ENCODE data around the gene HIVEP3. TPM values are rescaled to one million over a fixed set of nuclear protein-coding genes. Genes with fewer than 3 reads are reported as not detected.

The HIVEP3 gene
- total and polyA plus RNA-seq, 2 of the 13 experiments (the other 11 are each of a cell fraction or from before 2014, with no cell fraction given): 0.05 TPM; not detected in 1

- BruUV-seq (replicated peaks): no TSS peak
- CTCF ChIA-PET (ENCODE audit: low intra/inter-chr PET ratio, low total read pairs): no interaction called here
- Histone ChIP-seq H3K4me1 (ENCODE audit: insufficient read depth, low read length) (no peaks in the 10 kb centered on the region), H3K36me3 (replicated peaks in 1 of 2; ENCODE audit: control insufficient read depth in 1 of 2, insufficient read depth in 2 of 2, low read length in 2 of 2) (no peaks in the 10 kb centered on the region), H3K27me3 (ENCODE audit: control insufficient read depth in 1 of 2, insufficient read depth in 2 of 2, low read length in 2 of 2) (peaks cover 2 to 19% of the 10 kb centered on the region in 2 experiments; a peak in 3 of 5 replicates), H3K9me3 (ENCODE audit: low read length) (no peaks in the 10 kb centered on the region), H3K79me2 (ENCODE audit: insufficient read depth, low read length) (no peaks in the 10 kb centered on the region), H4K20me1 (ENCODE audit: insufficient read depth, low read length) (no peaks in the 10 kb centered on the region), H3K27ac (ENCODE audit: extremely low read length, insufficient read depth, low read length) (no peak overlapping the region), H3K4me2 (ENCODE audit: low read depth, low read length) (no peak overlapping the region), H2AFZ (ENCODE audit: low read length) (no peak overlapping the region), H3K9ac (ENCODE audit: insufficient read depth, low read depth, low read length) (no peak overlapping the region), H3K4me3 (replicated peaks in 1 of 3; ENCODE audit: insufficient read depth in 1 of 3, low read depth in 2 of 3, low read length in 3 of 3) (no peak overlapping the region)
- POLR2A ChIA-PET: no interaction called here
- FAIRE-seq (no peak), DNase-seq (ENCODE audit: low spot score) (no peak), ATAC-seq (no peak)
- in situ Hi-C loops (cut with HindIII; ENCODE audit: extremely low pct_ligation_motif_present, low pct_unique_long_range_greater_than_20kb): no loop called here
- intact Hi-C loops (cut with micrococcal nuclease; ENCODE audit: unreplicated experiment): no loop called here
- TF ChIP-seq TP53 (CRISPR knock-in tag; conservative IDR thresholded peaks at IDR 0.05) (no peak), ZNF619 (CRISPR knock-in tag; IDR thresholded peaks at IDR 0.05) (no peak)
- WGBS (ENCODE audit: low lambda C conversion rate): 0% methylated on average over 4 of the region's 4 CpGs
These were observed 216.0 kb downstream of the HIVEP3 start for GRCh38 chr1:41702771-41703170.

- ChIA-PET POLR2A (no interaction called here), CTCF (ENCODE audit: low intra/inter-chr PET ratio, low total read pairs) (no interaction called here)
- H3K9me3 ChIP-seq (ENCODE audit: low read length): no peaks in the 10 kb centered on the region
- 17% methylated on average over 3 of the region's 6 CpGs for WGBS (ENCODE audit: low lambda C conversion rate)
- H3K36me3 ChIP-seq (replicated peaks in 1 of 2; ENCODE audit: control insufficient read depth in 1 of 2, insufficient read depth in 2 of 2, low read length in 2 of 2): no peaks in the 10 kb centered on the region
- ATAC-seq (no peak), FAIRE-seq (no peak), DNase-seq (ENCODE audit: low spot score) (no peak)
- H4K20me1 ChIP-seq (ENCODE audit: insufficient read depth, low read length): no peaks in the 10 kb centered on the region
- peaks cover 2 to 7% of the 10 kb centered on the region in 2 experiments; a peak in 3 of 5 replicates for H3K27me3 ChIP-seq (ENCODE audit: control insufficient read depth in 1 of 2, insufficient read depth in 2 of 2, low read length in 2 of 2)
- H3K9ac ChIP-seq (ENCODE audit: insufficient read depth, low read depth, low read length): no peak overlapping the region
- in situ Hi-C loops (cut with HindIII; ENCODE audit: extremely low pct_ligation_motif_present, low pct_unique_long_range_greater_than_20kb): no loop called here
- no peak overlapping the region for H3K27ac ChIP-seq (ENCODE audit: extremely low read length, insufficient read depth, low read length)
- intact Hi-C loops (cut with micrococcal nuclease; ENCODE audit: unreplicated experiment): no loop called here
- no peaks in the 10 kb centered on the region for H3K4me1 ChIP-seq (ENCODE audit: insufficient read depth, low read length)
- no TSS peak for BruUV-seq (replicated peaks)
- no peak overlapping the region for H3K4me3 ChIP-seq (replicated peaks in 1 of 3; ENCODE audit: insufficient read depth in 1 of 3, low read depth in 2 of 3, low read length in 3 of 3)
- H3K4me2 ChIP-seq (ENCODE audit: low read depth, low read length): no peak overlapping the region
- H3K79me2 ChIP-seq (ENCODE audit: insufficient read depth, low read length): no peaks in the 10 kb centered on the region
- H2AFZ ChIP-seq (ENCODE audit: low read length): no peak overlapping the region
- TF ChIP-seq SNAPC4 (CRISPR knock-in tag; IDR thresholded peaks at IDR 0.05): no peak
- TF ChIP-seq HIC2 (CRISPR knock-in tag; IDR thresholded peaks at IDR 0.05; ENCODE audit: low read depth): no peak
- TF ChIP-seq TFDP2 (CRISPR knock-in tag; IDR thresholded peaks at IDR 0.05): no peak
- TF ChIP-seq CBX1 (IDR thresholded peaks at IDR 0.05; ENCODE audit: low read depth): no peak
- no peak for TF ChIP-seq ZNF709 (CRISPR knock-in tag; IDR thresholded peaks at IDR 0.05)
- TF ChIP-seq ZNF737 (CRISPR knock-in tag; IDR thresholded peaks at IDR 0.05; ENCODE audit: borderline replicate concordance): no peak
- no peak for TF ChIP-seq ZNF850 (CRISPR knock-in tag; conservative IDR thresholded peaks at IDR 0.05)
- no peak for TF ChIP-seq IRX3 (CRISPR knock-in tag; IDR thresholded peaks at IDR 0.05; ENCODE audit: borderline replicate concordance, low read depth)
- TF ChIP-seq ZBTB7B (CRISPR knock-in tag; IDR thresholded peaks at IDR 0.05): no peak
These were observed 217.7 kb downstream of the HIVEP3 start for GRCh38 chr1:41700986-41701535.

All from HepG2 (cell line).